Measurements from ENCODE around the gene B4GALT4.

- TF ChIP-seq CTCF (conservative IDR thresholded peaks at IDR 0.05; ENCODE audit: low read depth, low read length): no peak
- no peak for TF ChIP-seq BHLHE40 (IDR thresholded peaks at IDR 0.05; ENCODE audit: low read depth, low read length)
- no peak for TF ChIP-seq POLR2A (IDR thresholded peaks at IDR 0.05; ENCODE audit: low read depth, low read length)
These were observed 19.1 kb upstream of the B4GALT4 start for GRCh38 chr3:119259821-119260220.
